Activated T-helper 1 cell treated with Interleukin-2 at 50 U/mL for 16 hours (primary cell): Measurements from ENCODE around the gene PZP.

ENCODE experiments used
- DNase-seq: peaks from one replicate; pipeline ENCODE4 v3.0.0-alpha.2; 2020; ENCODE audit warnings: low read depth

Gene PZP

DNA sequence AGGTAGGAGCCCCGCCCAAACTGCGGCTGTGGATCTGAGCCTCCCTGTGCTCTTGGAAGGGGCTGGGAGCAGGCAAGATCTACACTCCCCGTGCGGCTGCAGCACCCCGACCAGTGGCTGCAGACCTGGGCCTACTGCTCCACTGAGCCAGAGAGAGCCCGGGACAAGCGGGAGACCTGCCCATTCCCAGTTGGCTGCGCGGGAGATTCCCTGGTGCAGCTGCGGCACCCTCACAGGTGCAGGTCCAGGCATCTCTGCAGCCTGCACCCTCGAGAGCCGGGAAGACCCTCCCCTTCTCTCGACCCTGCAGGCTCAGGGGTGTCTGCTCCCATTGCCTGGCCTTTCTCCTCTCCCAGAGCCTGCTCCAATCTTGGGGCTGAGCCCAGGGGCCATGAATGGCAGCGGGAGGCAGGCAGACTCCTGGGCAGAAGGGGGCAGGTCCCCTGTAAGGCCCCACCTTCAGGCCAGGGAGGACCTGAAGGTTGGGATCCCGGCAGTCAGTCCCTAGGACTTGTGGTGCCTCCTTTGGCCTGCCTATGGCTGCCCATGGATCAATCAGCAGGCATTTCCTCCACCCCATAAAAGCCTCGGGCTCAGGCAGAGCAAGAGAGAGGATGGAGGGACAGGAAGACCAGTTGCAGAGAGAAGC, 83.7 kb downstream of the PZP start:
- DNase-seq = no peak

GRCh38 chr12:9123781-9124382, 84.3 kb downstream of the PZP start:
- no peak for DNase-seq

- no peak for DNase-seq
These were observed 86.0 kb downstream of the PZP start for GRCh38 chr12:9122091-9122609.

DNA sequence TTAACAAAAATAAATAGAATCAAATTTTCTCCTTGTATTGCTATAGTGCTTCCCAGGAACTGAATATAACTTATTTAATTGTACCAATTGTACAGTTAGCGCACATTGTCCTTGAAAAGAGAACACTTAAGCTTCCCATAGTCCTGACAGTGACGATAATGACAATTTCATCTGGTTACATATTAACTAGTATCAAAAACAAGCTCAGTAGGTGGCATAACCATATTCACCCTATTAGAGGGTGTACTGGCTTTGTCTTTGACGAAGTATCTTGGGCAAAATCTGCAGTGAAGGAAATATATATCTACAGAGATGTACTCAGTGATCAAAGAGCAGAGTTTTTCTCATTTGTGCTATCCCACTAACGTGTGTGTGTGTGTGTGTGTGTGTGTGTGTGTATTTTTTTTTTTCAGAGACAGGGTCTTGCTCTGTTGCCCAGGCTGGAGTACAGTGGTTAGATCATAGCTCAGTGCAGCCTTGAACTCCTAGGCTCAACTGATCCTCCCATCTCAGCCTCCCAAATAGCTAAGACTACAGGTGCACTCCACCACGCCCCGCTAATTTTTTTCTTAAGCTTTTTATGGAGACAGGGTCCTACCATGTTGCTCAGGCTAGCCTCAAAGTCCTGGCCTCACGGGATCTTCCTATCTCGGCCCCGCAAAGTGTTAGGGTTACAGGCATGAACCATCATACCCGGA, 87.6 kb downstream of the PZP start:
- DNase-seq = no peak

DNA sequence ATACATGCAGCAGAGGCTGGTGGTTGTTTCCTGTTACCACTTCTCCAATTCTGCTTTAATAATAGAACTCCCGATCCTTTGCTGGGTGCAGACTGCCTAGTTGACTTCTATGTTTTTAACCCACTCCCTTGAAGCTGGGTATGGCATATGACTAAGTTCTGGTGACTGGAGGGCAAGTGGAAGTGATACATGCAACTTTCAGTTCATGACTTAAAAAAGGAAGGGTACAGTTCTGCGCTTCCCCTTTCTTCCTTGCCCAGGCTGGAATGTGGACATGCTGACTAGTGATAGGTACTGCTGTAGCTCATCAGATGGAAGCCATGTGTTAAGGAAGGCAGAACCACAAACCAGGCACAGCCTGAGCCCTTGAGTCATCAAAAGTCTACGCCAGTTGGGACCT, 90.0 kb downstream of the PZP start:
- no peak for DNase-seq

DNA sequence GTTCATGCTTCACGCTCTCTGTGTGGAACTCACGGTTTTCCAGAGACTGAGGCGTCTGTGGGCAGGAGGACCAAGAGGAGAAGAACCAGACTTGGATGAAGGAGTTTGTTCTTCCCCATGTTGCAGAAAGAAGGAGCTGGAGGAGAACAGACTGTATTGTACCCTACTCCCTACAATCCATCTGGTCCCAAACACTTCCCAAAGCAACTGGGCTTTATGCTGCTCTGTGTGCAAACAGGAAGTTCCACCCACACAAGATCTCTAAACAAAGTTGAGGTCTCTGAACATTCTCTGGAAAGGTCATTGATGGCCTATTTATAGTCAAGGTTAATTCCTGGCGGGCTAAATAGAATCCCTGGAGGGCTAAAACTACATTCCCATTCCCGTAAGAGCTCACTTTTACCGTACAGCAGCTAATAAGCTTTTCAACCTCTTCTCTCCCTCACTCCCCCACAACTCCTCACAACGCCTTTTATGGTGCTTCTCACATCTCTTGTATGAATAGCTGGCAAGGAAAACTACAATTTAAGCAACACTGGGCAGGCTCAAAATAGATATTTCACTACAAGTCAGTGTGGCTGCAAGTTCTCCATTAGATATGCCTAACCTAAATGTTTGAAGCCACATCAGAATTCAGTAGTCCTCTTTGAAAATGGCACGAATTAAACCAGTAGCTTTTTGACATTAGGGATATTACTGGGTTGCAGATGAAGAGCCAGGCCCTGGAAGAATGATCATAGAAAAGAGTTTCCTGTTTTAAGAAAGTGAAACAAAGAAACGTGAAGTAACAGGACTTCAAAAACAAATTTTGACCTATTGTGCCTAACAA, 92.2 kb downstream of the PZP start, which contains the start of gene A2M:
TSS of gene A2M (minus strand) at position 189 of the 829 bp plus-strand sequence. CDS start at position 119, 70 bp downstream.
- no peak for DNase-seq

GRCh38 chr12:9114946-9115345, 93.2 kb downstream of the PZP start:
- DNase-seq = no peak

DNA sequence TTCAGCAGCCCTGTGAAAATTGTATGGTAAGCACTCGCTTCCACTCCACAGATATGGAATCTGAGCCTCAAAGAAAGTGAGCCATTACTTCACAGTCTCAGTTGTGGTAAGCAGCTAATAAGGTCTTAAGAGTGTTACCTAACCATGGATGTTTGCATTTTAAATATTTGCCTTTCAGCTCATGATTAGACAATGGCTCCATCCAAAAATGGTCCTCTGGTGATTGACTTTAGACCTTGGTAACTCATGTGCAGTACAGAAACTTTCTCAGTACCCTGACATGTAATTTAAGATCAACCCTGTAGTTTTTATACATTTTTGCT, 94.2 kb downstream of the PZP start:
- no peak for DNase-seq

DNA sequence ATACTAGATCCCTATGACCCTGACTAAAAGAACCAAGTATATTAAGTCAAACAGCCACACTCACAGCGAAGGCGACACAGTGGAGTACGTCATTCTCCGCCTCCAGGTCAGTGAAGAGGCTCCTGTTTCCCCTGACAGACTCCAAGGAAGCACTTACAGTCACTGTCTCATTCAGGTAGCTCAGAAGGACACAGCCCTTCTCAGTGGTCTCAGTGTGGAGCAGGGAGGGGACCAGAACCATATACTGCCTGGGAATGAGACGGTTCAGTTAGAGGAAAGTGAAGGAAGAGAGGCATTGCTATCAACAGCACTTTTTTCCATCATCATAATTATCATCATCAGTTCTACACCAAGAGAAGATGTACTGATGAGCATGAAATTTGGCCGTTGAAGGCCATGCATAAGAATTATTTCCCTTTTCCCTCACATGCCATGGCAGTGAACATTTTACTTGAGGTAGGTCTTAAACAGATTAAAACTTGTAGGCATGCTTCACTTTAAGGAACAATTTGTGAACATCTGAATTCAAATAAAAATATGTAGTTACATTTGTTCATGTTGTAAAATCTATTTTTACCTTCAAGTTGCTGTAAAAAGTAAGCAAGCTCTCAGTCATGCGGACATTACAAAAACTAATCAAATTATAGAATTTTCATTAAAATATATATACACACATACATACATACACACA, 94.8 kb downstream of the PZP start:
- no peak for DNase-seq

GRCh38 chr12:9112076-9112853, 95.9 kb downstream of the PZP start:
- no peak for DNase-seq

DNA sequence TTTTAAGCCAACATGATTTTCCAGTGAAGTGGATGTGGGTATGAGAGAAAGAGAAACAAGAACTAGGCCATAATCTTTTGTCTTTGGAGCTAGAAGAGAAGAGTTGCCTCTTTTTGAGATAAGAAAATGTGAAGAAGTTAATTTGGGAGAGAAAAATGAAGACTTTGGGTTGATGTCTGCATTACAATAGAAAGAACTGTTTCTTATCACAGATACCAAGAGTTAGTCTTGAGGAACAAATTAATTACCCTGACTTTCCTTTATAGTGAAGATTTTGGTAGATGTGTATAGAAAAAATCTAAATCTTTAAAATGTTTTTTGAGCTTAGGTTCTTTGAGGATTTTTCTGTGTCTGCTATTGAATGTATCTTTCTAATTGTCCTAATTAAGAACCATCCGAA, 96.7 kb downstream of the PZP start:
- no peak for DNase-seq

GRCh38 chr12:9109737-9110491, 98.3 kb downstream of the PZP start:
- DNase-seq = no peak

DNA sequence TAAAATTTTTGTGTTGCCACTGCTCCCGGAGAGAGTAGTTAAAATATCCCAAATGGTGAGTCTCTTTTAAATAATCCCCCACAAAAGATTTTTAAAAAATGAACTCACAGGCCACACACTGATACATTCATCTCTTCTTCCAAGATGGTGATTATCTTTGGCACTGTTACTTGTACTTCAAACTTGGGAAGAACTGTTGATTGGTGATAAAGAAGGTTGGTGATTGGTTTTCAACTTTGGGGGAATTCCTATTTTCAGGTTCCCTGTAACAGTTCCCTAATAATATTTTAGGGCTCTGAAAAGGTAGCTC, 99.0 kb downstream of the PZP start:
- no peak for DNase-seq

DNA sequence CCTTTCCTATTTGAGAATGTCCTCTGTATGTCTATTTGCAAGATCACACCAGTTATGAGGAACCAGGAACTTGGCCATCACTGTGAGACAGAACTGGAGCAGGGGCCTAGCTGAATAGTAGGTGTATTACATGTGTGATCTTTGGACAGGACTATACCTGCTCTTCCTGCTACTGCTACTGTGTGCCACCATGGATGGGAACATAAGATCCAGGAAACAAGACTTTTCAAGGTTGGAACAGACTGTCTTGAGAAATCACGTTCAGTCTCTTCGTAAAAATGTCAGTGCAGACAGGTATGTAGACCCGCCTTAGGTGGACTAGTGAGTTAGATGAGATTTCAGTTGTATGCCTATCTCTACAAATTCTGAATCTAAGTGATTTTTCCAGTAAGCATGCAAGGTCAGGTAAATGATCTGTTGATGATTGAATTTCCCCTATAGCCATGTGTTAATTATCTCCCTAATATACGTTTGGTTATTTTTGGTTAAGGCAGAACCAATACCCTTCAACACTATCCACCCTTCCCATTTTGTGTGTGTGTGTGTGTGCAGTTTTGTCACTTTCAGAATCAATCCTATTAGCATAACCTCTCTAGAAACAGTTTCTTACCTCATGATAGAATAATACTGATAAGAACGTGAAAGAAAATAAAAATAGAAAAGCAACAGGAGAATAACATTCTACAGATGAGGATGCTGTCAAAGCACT, 99.5 kb downstream of the PZP start:
- DNase-seq = no peak

DNA sequence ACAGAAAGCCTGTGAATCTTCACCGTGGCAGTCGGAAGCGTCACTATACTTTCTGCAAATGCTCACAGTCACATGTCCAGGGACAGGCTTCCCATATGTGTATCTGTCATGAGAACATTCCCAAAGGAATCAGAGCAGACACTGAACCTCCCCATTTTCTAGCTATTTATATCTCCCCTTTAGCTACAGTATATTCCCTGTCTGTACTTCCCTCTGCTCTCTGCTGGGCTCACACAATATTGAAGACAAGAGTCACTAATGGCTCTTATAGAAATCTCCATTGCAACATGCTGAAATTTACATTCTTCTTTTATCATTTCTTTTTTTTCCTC, 100.7 kb downstream of the PZP start:
- DNase-seq = no peak

GRCh38 chr12:9106610-9107541, 101.3 kb downstream of the PZP start:
- no peak for DNase-seq

DNA sequence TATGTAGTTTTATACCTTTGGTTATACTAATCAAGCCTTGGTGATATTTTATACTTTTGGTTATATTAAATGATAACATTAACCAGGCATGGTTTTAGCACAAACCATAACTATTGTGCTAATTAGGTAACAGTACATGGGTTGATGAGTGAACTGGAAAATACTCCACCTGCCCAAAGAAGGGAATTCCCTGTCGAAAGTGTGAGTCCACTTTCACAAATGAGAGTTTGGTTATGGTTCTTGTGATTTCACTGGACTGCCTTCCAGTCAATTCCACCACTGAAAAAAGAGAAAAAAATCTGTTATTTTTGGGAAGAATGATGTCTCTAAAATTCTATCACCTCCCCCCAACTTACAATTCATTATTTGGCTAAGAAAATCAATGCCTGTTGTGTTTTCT, 102.1 kb downstream of the PZP start:
- no peak for DNase-seq

GRCh38 chr12:9104767-9105423, 103.3 kb downstream of the PZP start:
- no peak for DNase-seq
